ENCODE results near the gene PTPRM. TPM values are rescaled to one million over a fixed set of nuclear protein-coding genes. Genes with fewer than 3 reads are reported as not detected.

The PTPRM gene
- polyA plus RNA-seq, 4 donors = 2.2 to 31.4 (median 18.1) TPM

DNA sequence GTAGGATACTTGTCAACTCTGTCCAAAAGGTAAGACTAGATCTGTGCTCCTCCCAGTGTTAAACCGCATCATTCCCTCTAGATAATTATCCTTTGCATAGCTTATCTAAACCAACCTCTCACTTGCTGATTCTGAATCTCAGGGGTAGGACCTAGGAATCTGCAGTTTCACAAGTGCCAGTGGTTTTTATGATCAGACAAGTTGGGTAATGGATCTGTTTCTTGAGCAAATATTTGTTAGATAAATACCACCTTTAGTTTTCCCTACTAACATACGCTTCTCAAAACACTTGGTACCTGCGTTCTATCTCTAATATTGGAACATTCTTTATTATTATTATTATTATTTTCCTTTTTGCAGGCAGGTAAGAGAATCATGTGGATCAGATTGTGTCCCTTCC is 439.9 kb downstream of the PTPRM start:
- Histone ChIP-seq H3K27me3 (ENCODE audit: control insufficient read depth in 3 of 3, insufficient read depth in 3 of 3, low read length in 3 of 3) (no peaks in the 10 kb centered on the region), H3K4me3 (ENCODE audit: low read depth in 1 of 3, low read length in 3 of 3) (no peak overlapping the region), H3K4me1 (ENCODE audit: control insufficient read depth in 3 of 3, insufficient read depth in 2 of 3, low read depth in 1 of 3, low read length in 2 of 3) (no peaks in the 10 kb centered on the region), H3K36me3 (ENCODE audit: control insufficient read depth in 3 of 3, insufficient read depth in 2 of 3, low read depth in 1 of 3, low read length in 3 of 3) (no peaks in the 10 kb centered on the region), H3K27ac (ENCODE audit: low read depth in 1 of 3, low read length in 2 of 3) (no peak overlapping the region), H3K9me3 (ENCODE audit: control insufficient read depth in 2 of 2, insufficient read depth in 1 of 2, low read depth in 1 of 2, low read length in 1 of 2) (no peaks in the 10 kb centered on the region)
- DNase-seq (no peak), FAIRE-seq (no peak)
- WGBS, 3 donors = 72 to 86% (median 77%) methylated on average over 3 of the region's 3 CpGs

DNA sequence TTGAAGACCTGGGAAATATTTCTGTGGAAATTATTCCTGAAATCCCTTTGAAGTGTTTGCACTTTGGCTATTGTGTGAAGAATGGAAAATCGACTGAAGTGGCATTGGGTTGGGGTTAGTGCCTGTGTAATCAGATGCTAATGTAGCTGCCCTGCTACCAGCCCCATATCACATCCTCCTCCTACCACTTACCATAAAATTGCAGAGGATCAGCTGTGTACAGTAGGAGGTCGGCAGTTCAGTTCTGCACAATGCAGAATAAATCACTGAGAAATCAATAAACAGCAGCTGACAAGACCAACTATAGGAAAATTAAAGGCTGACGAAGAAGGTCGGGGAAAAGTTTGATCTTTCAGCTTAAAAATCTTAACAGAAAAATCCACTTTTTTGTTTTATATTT is 440.9 kb downstream of the PTPRM start:
- 59 to 70% (median 61%) methylated on average over 4 of the region's 4 CpGs for WGBS, 3 donors
- no peak overlapping the region for H3K4me3 ChIP-seq (ENCODE audit: low read depth in 1 of 3, low read length in 3 of 3)
- no peak overlapping the region for H3K27ac ChIP-seq (ENCODE audit: low read depth in 1 of 3, low read length in 2 of 3)
- no peak for DNase-seq
- H3K4me1 ChIP-seq (ENCODE audit: control insufficient read depth in 3 of 3, insufficient read depth in 2 of 3, low read depth in 1 of 3, low read length in 2 of 3) = no peaks in the 10 kb centered on the region
- no peak for FAIRE-seq
- H3K27me3 ChIP-seq (ENCODE audit: control insufficient read depth in 3 of 3, insufficient read depth in 3 of 3, low read length in 3 of 3) = no peaks in the 10 kb centered on the region
- H3K9me3 ChIP-seq (ENCODE audit: control insufficient read depth in 2 of 2, insufficient read depth in 1 of 2, low read depth in 1 of 2, low read length in 1 of 2) = no peaks in the 10 kb centered on the region
- H3K36me3 ChIP-seq (ENCODE audit: control insufficient read depth in 3 of 3, insufficient read depth in 2 of 3, low read depth in 1 of 3, low read length in 3 of 3) = no peaks in the 10 kb centered on the region

DNA sequence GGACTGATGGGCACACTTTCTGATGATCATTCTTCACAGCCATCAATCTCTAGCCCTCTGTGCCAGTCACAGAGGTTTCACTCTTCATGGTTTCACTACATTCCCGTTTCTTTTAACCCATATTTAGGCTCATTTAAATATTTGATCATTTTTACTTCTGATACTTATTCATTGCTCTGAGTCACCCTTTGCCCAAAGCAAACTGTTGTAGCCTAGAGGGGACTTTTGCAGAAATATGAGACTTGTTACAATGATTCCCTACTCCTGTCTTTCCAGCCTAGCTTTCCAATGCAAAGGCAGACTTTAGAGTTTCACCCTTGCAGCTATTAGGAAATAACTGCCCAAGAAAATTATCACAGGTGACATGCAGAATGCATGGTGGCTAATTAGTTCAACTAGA is 444.2 kb downstream of the PTPRM start:
- Histone ChIP-seq H3K27me3 (ENCODE audit: control insufficient read depth in 3 of 3, insufficient read depth in 3 of 3, low read length in 3 of 3) (no peaks in the 10 kb centered on the region), H3K4me3 (ENCODE audit: low read depth in 1 of 3, low read length in 3 of 3) (no peak overlapping the region), H3K9me3 (ENCODE audit: control insufficient read depth in 2 of 2, insufficient read depth in 1 of 2, low read depth in 1 of 2, low read length in 1 of 2) (no peaks in the 10 kb centered on the region), H3K36me3 (ENCODE audit: control insufficient read depth in 3 of 3, insufficient read depth in 2 of 3, low read depth in 1 of 3, low read length in 3 of 3) (no peaks in the 10 kb centered on the region), H3K4me1 (ENCODE audit: control insufficient read depth in 3 of 3, insufficient read depth in 2 of 3, low read depth in 1 of 3, low read length in 2 of 3) (no peaks in the 10 kb centered on the region), H3K27ac (ENCODE audit: low read depth in 1 of 3, low read length in 2 of 3) (no peak overlapping the region)
- FAIRE-seq = no peak
- WGBS, 3 donors = 32 to 64% (median 40%) methylated on average over 1 of the region's 1 CpG
- no peak for DNase-seq

DNA sequence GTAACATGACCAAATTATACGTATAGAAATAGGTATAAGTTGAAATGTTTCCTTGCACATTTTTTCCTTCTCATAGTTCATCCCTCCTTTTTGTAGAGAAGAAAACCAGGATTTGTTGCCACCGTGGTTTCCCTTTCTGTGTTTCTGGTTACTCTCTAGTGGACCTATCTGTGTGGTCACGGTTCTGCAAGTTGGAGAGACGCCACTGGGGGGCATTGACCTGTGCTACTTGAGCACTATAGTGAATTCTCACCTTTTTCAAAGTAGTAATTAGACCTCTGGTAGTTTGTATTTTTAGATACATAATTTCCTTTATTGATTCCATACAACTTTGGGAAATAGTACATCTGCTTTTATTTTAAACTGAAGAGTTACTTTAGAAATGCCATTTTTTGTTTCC is 444.8 kb downstream of the PTPRM start:
- DNase-seq (no peak), FAIRE-seq (no peak)

DNA sequence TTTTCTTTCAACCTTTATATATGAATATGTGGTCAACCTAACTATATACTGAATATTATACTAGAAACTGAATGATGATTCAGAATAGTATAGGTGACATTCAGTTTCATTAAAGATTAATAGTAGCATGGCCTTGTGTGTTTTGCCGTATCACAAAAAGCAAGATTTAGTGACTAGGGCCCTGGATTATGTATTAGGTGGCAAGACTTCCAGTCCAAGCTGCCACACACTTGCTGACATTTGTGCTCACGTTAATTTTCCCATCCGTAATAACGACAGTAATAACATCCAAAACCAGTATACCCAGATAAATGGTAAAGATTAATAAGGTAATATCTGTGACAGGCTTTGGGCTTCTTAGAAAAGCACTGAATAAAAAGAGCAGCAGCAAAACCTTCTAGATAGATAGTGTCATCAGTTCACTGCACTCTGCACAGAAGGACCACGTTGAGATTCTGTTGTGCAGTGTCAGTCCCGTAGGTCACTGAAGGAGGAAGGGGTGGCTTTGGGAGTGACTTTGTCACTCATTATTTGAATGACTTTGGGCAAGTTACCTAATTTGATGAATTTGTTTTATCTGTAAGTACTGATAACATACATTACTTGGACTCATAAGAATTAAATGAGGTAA is 451.7 kb downstream of the PTPRM start:
- no peaks in the 10 kb centered on the region for H3K27me3 ChIP-seq (ENCODE audit: control insufficient read depth in 3 of 3, insufficient read depth in 3 of 3, low read length in 3 of 3)
- no peak overlapping the region for H3K27ac ChIP-seq (ENCODE audit: low read depth in 1 of 3, low read length in 2 of 3)
- H3K4me1 ChIP-seq (ENCODE audit: control insufficient read depth in 3 of 3, insufficient read depth in 2 of 3, low read depth in 1 of 3, low read length in 2 of 3) = no peaks in the 10 kb centered on the region
- FAIRE-seq = no peak
- H3K9me3 ChIP-seq (ENCODE audit: control insufficient read depth in 2 of 2, insufficient read depth in 1 of 2, low read depth in 1 of 2, low read length in 1 of 2) = no peaks in the 10 kb centered on the region
- H3K36me3 ChIP-seq (ENCODE audit: control insufficient read depth in 3 of 3, insufficient read depth in 2 of 3, low read depth in 1 of 3, low read length in 3 of 3) = no peaks in the 10 kb centered on the region
- DNase-seq = no peak
- WGBS, 3 donors = 86 to 91% (median 87%) methylated on average over 6 of the region's 6 CpGs
- H3K4me3 ChIP-seq (ENCODE audit: low read depth in 1 of 3, low read length in 3 of 3) = no peak overlapping the region

More for the DNA sequence above, 444.8 kb downstream of the PTPRM start:
- H3K27ac ChIP-seq (ENCODE audit: low read depth in 1 of 3, low read length in 2 of 3) = no peak overlapping the region
- H3K9me3 ChIP-seq (ENCODE audit: control insufficient read depth in 2 of 2, insufficient read depth in 1 of 2, low read depth in 1 of 2, low read length in 1 of 2) = no peaks in the 10 kb centered on the region
- no peaks in the 10 kb centered on the region for H3K27me3 ChIP-seq (ENCODE audit: control insufficient read depth in 3 of 3, insufficient read depth in 3 of 3, low read length in 3 of 3)
- WGBS, 3 donors = 70 to 88% (median 81%) methylated on average over 4 of the region's 4 CpGs
- H3K36me3 ChIP-seq (ENCODE audit: control insufficient read depth in 3 of 3, insufficient read depth in 2 of 3, low read depth in 1 of 3, low read length in 3 of 3) = no peaks in the 10 kb centered on the region
- H3K4me1 ChIP-seq (ENCODE audit: control insufficient read depth in 3 of 3, insufficient read depth in 2 of 3, low read depth in 1 of 3, low read length in 2 of 3) = no peaks in the 10 kb centered on the region
- no peak overlapping the region for H3K4me3 ChIP-seq (ENCODE audit: low read depth in 1 of 3, low read length in 3 of 3)

DNA sequence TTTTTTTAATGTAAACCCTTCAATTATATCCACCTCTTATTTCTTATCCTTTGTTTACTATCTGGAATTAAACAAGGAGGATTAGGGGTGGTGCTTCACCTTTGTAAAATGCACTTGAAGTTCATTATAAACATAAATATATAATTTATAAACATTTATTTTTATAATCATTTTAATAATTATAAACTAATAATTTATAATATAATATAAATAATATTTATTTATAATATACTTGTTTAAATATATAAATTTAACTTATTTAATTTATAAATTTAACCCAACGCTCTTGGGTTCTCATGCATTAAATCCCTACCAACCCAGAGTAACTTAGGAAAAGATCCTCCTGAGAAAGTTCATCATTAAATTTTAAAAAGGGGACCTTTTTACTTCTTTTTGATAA is 452.5 kb downstream of the PTPRM start:
- DNase-seq = no peak
- 92 to 100% (median 97%) methylated on average over 1 of the region's 1 CpG for WGBS, 3 donors

DNA sequence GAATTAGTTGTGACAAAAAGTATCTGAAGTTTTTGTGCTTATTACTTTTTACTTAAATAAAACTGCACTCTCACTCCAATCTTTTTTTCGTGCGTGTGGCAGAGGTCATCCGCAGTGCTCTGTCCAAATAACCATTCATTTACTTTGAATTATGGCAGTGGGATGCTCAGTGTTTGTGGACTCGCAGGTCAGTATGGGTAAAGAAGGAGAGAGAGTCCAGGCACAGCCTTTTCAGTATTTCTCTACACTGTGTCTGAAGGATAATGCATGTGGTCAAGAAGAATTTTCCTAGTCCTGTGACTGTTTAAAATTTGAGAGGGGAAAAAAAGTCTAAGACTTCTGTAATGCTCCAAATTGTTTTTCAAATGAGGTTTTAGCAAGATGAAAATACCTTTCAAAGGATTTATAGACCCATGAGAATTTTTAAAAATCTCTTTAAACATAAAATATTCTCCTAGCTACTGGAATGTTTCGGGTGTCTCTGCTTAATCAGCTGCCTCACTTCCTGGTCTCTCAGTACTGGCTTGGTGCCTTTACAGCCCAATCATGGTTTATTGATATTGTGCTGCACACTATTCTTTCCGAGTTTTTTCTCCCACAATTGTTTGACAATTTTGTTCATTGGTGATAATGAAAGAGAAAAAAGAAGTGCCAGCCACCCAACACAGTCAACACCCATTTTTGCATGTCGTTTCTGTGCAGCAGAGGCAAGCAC is 453.2 kb downstream of the PTPRM start:
- no peaks in the 10 kb centered on the region for H3K27me3 ChIP-seq (ENCODE audit: control insufficient read depth in 3 of 3, insufficient read depth in 3 of 3, low read length in 3 of 3)
- no peaks in the 10 kb centered on the region for H3K9me3 ChIP-seq (ENCODE audit: control insufficient read depth in 2 of 2, insufficient read depth in 1 of 2, low read depth in 1 of 2, low read length in 1 of 2)
- H3K36me3 ChIP-seq (ENCODE audit: control insufficient read depth in 3 of 3, insufficient read depth in 2 of 3, low read depth in 1 of 3, low read length in 3 of 3) = no peaks in the 10 kb centered on the region
- FAIRE-seq (no peak), DNase-seq (no peak)
- H3K4me1 ChIP-seq (ENCODE audit: control insufficient read depth in 3 of 3, insufficient read depth in 2 of 3, low read depth in 1 of 3, low read length in 2 of 3) = no peaks in the 10 kb centered on the region
- no peak overlapping the region for H3K27ac ChIP-seq (ENCODE audit: low read depth in 1 of 3, low read length in 2 of 3)
- H3K4me3 ChIP-seq (ENCODE audit: low read depth in 1 of 3, low read length in 3 of 3) = no peak overlapping the region
- 55 to 64% (median 64%) methylated on average over 7 of the region's 7 CpGs for WGBS, 3 donors

More for the DNA sequence above, 452.5 kb downstream of the PTPRM start:
- H3K4me1 ChIP-seq (ENCODE audit: control insufficient read depth in 3 of 3, insufficient read depth in 2 of 3, low read depth in 1 of 3, low read length in 2 of 3) = no peaks in the 10 kb centered on the region
- H3K4me3 ChIP-seq (ENCODE audit: low read depth in 1 of 3, low read length in 3 of 3) = no peak overlapping the region
- H3K27me3 ChIP-seq (ENCODE audit: control insufficient read depth in 3 of 3, insufficient read depth in 3 of 3, low read length in 3 of 3) = no peaks in the 10 kb centered on the region
- no peak for FAIRE-seq
- no peaks in the 10 kb centered on the region for H3K36me3 ChIP-seq (ENCODE audit: control insufficient read depth in 3 of 3, insufficient read depth in 2 of 3, low read depth in 1 of 3, low read length in 3 of 3)
- no peaks in the 10 kb centered on the region for H3K9me3 ChIP-seq (ENCODE audit: control insufficient read depth in 2 of 2, insufficient read depth in 1 of 2, low read depth in 1 of 2, low read length in 1 of 2)
- H3K27ac ChIP-seq (ENCODE audit: low read depth in 1 of 3, low read length in 2 of 3) = no peak overlapping the region

DNA sequence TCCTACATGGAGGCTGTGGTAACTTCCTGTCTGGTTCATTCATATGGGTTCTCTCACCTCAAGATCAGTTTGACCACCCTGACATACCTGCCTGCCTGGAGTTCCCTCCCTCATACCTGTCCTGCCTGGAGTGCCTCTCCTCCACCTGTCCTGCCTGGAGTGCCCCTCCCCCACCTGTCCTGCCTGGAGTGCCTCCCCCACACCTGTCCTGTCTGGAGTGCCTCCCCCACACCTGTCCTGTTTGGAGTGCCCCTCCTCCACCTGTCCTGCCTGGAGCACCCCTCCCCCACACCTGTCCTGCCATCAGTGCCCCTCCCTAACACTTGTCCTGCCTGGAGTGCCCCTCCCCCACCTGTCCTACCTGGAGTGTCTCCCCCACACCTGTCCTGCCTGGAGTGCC is 461.9 kb downstream of the PTPRM start:
- Histone ChIP-seq H3K4me3 (ENCODE audit: low read depth in 1 of 3, low read length in 3 of 3) (no peak overlapping the region), H3K27ac (ENCODE audit: low read depth in 1 of 3, low read length in 2 of 3) (no peak overlapping the region), H3K4me1 (ENCODE audit: control insufficient read depth in 3 of 3, insufficient read depth in 2 of 3, low read depth in 1 of 3, low read length in 2 of 3) (no peaks in the 10 kb centered on the region), H3K36me3 (ENCODE audit: control insufficient read depth in 3 of 3, insufficient read depth in 2 of 3, low read depth in 1 of 3, low read length in 3 of 3) (no peaks in the 10 kb centered on the region), H3K9me3 (ENCODE audit: control insufficient read depth in 2 of 2, insufficient read depth in 1 of 2, low read depth in 1 of 2, low read length in 1 of 2) (no peaks in the 10 kb centered on the region), H3K27me3 (ENCODE audit: control insufficient read depth in 3 of 3, insufficient read depth in 3 of 3, low read length in 3 of 3) (no peaks in the 10 kb centered on the region)
- no peak for DNase-seq
- no peak for FAIRE-seq

DNA sequence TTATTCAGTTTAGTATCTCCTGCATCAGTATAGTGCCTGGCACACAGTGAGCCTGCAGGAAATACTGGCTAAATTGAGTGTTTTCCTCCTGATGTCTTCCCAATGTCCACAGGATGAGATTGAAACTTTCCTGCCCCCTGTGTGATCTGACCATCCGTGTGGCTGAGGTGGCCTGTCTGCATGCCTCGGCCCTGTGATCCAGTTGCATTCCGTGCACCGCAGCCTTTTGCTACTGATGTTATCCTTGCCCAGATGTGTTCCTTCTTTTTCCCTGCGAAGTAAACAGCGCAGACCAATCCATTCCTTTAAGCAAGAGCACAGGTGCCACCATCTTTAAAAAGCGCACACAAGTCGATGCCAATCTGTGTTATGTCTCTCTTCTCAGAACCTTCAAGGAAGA is 462.6 kb downstream of the PTPRM start:
- H3K27me3 ChIP-seq (ENCODE audit: control insufficient read depth in 3 of 3, insufficient read depth in 3 of 3, low read length in 3 of 3) = no peaks in the 10 kb centered on the region
- no peak for DNase-seq
- H3K4me3 ChIP-seq (ENCODE audit: low read depth in 1 of 3, low read length in 3 of 3) = no peak overlapping the region
- no peaks in the 10 kb centered on the region for H3K9me3 ChIP-seq (ENCODE audit: control insufficient read depth in 2 of 2, insufficient read depth in 1 of 2, low read depth in 1 of 2, low read length in 1 of 2)
- FAIRE-seq = no peak
- 94 to 97% (median 97%) methylated on average over 8 of the region's 8 CpGs for WGBS, 3 donors
- no peaks in the 10 kb centered on the region for H3K36me3 ChIP-seq (ENCODE audit: control insufficient read depth in 3 of 3, insufficient read depth in 2 of 3, low read depth in 1 of 3, low read length in 3 of 3)
- H3K4me1 ChIP-seq (ENCODE audit: control insufficient read depth in 3 of 3, insufficient read depth in 2 of 3, low read depth in 1 of 3, low read length in 2 of 3) = no peaks in the 10 kb centered on the region
- no peak overlapping the region for H3K27ac ChIP-seq (ENCODE audit: low read depth in 1 of 3, low read length in 2 of 3)
